GM18870 (cell line): ENCODE measurements around the gene ZFP57.
A peak's percentile ranks its signal among the peaks of the same experiment; 100 is the strongest.

Experiments
- ATAC-seq: cut with Tn5 transposase; IDR thresholded peaks from one replicate; pipeline ENCODE4 v1.9.1; 2021; ENCODE audit warnings: moderate library complexity; ENCODE audit not compliant: unreplicated experiment

The ZFP57 gene

DNA sequence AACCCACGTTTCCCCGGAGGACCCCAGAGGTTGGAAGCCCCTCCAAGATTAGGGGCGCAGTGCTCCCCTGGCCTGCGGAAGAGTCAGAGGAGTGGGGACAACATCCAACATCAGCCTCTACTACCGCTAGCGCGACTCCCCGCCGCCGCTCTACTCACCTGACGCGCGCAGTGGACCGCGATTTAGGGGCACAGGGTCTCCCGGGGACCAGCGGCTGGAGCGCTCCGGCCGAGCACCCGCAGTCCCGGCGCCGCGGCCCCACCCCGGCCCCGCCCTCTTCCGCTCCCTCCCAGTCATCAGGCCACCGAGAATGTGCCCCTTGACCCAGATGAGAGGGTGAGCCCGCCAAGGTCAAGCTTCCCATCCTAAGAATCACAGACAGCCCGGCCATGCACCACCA is at the start of gene ZFP57:
Gene ZFP57 (minus strand): TSS at position 249 of the 400 bp plus-strand sequence. CDS start 4,149 bp downstream, outside the sequence.
- ATAC-seq, result no peak

DNA sequence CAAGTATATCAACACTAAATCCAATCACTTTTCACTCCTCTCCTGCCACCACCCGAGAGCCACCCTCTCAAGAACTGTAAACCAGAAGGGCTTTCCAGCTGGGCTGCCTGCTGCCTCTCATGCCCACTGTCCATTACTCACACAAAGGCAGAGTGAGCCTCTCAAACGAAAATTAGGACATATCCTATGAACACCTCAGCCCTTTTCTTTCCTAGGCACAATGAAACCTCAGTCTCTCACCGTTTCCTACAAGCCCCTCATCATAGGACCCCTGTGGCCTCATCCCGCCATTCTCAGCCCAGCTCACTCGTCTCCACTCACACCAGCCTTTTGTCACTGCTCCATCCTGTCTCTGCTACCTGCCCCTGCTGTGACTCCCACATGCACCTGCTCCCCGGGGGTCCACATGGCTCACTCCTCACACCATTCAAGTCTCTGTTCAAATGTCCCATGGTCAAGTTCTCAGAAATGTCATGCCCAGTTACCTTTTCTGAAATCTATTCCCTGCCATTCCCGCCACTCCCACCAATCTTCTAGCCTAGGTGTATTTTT is 49.7 kb upstream of the ZFP57 start:
- no peak for ATAC-seq

DNA sequence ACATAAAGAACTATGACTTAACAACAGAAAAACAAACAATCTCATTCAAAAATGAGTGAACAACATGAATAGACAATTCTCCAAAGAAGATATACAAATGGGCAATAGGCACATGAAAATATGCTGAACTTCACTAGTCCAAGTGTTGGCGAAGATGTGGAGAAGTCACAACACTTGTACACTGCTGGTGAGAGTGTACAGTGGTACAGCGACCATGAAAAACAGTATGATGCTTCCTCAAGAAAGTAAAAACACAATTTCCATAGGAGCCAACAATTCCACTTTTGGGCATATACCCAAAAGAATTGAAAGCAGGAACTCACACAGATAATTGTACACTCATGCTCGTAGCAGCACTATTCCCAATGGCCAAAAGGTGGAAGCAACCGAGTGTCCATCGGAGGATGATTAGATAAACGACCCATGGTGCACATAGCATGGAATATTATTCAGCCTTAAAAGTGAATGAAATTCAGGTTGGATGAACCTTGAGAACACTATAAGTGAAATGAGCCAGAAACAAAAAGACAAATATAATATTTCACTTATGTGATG is 48.9 kb upstream of the ZFP57 start:
- no peak for ATAC-seq

DNA sequence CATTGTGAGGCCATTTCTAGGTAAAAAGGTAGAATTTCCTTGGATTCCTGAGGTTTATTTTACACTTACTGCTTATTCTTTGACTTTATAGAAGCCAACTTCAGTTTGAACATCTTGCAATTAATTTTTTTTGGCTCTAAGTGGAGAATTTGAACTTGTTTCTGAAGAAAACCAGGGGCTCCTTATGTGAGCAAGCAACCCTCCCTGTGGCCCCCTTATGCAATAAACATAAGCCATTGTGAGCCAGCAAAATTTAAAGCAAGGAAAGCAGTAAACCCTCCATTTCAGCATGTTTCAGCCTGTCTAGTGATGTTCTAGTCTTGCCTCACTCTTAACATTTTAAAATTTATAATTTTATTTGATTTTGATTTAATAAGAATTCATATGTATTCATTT is 47.9 kb upstream of the ZFP57 start:
- ATAC-seq, result no peak

DNA sequence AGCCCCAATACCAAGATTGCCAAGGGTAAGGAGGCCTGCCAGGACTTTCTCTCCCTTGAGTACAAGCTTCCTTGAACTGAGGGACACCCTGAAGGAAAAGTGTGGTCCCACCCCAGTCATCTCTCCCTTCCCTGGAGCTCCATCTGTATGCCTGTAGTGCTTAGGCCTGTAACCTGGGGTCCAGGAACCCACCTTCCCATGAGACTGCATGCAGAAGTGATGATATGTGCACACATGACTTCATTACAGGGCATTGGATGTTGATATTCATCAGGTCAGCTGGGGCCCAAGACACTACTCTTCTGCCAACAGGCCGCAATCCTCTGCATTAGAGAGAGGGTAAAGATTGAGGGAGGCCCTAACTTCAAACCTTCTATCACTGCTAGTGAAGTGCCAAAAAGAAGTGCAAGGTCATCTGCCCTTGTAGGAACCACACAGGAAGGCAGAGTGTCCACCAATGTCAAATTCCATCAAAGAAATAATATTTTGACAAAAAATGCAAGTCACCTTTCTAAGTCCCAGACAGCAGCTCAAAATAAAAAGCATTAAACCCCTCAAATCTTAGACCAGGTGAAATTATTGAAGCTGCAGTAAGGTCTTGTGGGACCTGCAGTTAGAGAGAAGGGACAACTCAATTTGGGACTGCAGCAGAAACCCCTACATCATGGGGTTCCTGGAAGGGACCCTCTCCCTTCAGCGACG is 47.4 kb upstream of the ZFP57 start:
- no peak for ATAC-seq

DNA sequence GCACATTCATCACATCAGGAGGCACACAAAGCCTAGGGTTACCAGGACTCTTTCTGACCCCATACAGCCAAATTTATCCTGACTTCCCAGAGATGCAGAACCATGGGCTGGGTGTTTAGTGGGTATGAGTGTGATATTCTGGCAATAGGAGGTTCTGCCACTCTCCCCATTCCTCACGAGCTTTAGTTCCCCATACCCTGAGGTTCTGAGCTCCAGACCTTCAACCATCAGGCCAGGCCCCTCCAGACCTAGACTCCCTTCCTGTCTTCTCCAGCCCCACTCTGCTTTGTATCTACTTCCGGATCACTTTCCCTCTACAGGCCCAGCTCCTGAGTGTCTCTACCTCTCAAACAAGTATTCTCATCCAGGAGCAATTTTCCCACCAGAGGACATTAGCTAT is 46.7 kb upstream of the ZFP57 start:
- no peak for ATAC-seq

DNA sequence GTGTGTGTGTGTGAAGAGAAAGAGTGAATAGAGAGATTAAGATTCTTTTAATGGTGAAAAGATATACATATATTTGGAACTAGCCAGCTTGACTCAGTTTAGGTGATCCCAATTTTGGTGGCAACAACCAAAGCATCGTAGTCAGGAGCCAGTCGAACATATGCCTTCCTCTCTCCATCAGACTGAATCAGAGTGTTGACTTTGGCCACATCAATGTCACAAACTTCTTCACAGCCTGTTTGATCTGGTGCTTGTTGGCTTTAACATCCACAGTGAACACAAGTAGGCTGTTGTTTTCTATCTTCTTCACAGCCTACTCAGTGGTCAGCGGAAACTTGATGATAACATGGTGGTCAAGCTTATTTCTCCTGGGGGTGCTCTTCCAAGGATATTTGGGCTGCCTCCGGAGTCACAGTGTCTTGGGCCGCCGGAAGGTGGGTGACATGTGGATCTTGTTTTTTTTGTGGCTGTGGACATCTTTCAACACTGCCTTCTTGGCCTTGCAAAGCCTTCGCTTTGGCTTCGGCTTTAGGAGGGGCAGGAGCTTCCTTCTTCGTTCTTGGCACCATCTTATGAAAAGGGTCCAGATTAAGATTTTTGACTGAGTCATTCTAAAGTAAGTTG is 45.7 kb upstream of the ZFP57 start:
- ATAC-seq, result no peak

DNA sequence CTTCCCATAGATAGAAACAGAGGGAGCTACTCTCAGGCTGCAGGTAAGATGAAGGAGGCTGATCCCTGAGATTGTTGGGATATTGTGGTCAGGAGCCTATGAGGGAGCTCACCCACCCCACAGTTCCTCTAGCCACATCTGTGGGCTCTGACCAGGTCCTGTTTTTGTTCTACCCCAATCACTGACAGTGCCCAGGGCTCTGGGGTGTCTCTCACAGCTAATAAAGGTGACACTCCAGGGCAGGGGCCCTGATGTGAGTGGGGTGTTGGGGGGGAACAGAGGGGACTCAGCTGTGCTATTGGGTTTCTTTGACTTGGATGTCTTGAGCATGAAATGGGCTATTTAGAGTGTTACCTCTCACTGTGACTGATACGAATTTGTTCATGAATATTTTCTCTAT is 45.0 kb upstream of the ZFP57 start:
- ATAC-seq, result no peak

DNA sequence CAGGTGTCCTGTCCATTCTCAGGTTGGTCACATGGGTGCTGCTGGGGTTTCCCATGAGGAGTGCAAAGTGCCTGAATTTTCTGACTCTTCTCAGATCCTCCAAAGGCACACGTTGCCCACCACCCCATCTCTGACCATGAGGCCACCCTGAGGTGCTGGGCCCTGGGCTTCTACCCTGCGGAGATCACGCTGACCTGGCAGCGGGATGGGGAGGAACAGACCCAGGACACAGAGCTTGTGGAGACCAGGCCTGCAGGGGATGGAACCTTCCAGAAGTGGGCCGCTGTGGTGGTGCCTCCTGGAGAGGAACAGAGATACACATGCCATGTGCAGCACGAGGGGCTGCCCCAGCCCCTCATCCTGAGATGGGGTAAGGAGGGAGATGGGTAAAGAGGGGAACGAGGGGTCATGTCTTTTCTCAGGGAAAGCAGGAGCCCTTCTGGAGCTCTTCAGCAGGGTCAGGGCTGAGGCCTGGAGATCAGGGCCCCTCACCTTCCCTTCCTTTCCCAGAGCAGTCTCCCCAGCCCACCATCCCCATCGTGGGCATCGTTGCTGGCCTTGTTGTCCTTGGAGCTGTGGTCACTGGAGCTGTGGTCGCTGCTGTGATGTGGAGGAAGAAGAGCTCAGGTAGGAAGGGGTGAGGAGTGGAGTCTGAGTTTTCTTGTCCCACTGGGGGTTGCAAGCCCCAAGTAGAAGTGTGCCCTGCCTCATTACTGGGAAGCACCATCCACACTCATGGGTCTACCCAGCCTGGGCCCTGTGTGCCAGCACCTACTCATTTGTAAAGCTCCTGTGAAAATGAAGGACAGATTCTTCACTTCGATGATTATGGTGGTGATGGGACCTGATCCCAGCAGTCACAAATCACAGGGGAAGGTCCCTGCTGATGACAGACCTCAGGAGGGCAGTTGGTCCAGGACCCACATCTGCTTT is 44.3 kb upstream of the ZFP57 start:
- no peak for ATAC-seq

DNA sequence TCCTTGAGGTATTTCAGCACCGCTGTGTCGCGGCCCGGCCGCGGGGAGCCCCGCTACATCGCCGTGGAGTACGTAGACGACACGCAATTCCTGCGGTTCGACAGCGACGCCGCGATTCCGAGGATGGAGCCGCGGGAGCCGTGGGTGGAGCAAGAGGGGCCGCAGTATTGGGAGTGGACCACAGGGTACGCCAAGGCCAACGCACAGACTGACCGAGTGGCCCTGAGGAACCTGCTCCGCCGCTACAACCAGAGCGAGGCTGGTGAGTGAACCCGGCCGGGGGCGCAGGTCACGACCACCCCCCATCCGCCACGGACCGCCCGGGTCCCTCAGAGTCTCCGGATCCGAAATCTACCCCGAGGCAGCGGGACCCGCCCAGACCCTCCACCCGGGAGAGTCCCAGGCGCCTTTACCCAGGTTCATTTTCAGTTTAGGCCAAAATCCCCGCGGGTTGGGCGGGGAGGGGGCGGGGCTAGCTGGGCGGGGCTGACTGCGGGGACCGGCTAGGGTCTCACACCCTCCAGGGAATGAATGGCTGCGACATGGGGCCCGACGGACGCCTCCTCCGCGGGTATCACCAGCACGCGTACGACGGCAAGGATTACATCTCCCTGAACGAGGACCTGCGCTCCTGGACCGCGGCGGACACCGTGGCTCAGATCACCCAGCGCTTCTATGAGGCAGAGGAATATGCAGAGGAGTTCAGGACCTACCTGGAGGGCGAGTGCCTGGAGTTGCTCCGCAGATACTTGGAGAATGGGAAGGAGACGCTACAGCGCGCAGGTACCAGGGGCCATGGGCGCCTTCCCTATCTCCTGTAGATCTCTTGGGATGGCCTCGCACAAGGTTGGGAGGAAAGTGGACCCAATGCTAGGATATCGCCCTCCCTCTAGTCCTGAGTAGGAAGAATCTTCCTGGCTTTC is 43.0 kb upstream of the ZFP57 start:
- ATAC-seq, result no peak

DNA sequence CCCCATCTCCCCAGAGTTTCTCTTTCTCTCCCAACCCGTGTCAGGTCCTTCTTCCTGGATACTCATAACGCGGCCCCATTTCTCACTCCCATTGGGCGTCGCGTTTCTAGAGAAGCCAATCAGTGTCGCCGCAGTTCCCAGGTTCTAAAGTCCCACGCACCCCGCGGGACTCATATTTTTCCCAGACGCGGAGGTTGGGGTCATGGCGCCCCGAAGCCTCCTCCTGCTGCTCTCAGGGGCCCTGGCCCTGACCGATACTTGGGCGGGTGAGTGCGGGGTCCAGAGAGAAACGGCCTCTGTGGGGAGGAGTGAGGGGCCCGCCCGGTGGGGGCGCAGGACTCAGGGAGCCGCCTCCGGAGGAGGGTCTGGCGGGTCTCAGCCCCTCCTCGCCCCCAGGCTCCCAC is 42.3 kb upstream of the ZFP57 start, which contains the start of gene HLA-F:
Gene HLA-F (plus strand): TSS at position 173 of the 404 bp plus-strand sequence. CDS start 30 bp downstream, at position 203.
- ATAC-seq, result peak; percentile 74

DNA sequence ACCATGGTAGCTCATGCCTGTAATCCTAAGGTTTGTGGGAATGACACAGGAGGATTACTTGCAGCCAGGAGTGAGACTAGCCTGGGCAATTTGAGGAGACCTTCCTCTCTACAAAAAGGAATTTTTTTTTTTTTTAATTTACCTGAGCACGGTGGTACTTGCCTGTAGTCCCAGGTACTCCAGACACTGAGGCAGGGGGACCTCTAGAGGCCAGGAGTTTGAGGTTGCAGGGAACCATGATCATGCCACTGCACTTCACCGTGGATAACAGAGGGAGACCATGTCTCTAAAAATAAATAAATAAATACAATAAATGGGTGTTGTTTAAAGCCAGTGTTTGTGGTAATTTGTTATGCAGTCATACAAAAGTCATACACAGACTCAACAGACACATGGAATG is 39.9 kb upstream of the ZFP57 start:
- ATAC-seq, result no peak

DNA sequence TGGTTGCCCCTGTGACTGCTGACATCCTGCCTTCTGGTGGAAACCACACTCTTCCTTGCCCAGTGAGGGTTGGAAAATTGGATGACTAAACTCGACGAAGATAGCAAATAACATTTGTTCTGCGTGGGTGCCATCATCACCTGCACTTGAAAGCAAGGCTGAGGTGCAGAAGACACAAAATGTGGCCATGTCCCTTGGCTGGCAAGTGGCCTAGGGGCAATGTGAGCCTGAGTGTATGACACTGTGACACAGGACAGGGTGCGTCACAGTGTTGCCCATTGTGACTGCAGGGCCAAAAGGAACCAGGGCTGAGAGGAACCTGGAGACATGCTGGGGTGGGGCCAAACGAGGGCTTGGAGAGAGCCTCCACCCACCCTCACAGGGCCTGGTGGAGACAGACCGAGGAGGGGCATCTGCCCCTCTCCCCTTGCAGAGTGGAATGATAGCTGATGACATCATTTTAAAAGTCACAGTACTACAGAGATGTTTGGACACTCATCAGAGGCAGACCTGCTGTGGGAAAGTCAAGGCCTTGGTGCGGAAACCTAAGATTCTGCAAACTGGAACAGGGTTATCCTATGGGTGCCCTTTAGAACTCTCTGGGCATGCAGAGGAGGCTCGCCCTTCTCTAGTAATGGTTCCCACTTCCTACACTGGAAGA is 29.5 kb upstream of the ZFP57 start:
- ATAC-seq, result no peak

DNA sequence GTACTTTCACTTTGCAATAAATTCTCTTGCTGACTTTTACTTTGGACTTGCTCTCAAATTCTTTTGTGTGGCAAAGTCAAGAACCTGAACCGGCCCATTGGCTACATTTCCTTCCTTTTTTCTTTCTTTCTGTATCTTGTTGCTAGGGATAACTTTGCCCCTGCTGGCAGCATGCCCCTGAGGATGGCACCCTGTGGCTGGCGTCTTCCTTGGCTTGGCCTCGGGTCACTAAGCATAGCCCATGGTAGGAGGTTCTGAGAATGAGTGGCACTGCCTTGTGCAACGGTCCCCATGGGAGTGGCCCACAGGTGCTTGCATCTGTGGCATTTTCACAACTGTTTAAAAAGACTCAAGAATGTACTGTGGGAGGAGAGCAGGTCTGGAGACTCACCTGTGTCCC is 28.2 kb upstream of the ZFP57 start:
- ATAC-seq, result no peak

DNA sequence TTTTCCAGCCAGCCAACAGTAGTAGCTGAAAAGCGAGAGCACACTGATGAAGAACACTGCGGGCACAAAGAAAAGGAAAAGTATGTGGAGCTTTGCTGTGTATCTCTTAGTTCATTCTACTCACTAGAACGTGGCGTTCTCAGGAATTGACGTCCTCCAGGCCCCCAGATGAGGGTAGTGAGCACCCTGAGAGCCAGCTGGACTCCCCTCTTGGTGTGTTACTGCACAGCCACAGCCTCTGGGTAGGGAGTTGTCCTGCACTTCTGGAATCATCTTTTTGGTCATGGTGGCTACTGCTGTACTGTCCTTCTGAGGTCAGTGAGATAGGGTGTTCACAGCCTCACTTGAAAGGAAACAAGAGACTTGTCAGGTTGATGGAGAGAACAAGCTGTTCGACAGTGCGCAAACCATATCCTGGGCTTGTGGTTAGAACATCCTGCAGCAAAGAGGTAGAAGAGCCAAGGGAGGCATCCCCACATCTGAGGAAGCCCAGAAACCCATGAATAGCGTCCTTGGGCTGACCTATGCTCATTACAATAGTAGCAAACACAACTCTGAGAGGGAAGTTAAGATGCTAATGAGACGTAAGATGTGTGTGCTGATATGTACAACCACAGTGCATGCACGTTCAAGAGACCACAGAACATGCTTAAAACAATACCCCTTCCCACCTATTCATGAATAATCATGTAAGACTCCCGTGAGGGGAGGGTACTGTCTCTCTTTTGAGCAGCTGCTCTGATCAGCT is 27.7 kb upstream of the ZFP57 start:
- no peak for ATAC-seq

DNA sequence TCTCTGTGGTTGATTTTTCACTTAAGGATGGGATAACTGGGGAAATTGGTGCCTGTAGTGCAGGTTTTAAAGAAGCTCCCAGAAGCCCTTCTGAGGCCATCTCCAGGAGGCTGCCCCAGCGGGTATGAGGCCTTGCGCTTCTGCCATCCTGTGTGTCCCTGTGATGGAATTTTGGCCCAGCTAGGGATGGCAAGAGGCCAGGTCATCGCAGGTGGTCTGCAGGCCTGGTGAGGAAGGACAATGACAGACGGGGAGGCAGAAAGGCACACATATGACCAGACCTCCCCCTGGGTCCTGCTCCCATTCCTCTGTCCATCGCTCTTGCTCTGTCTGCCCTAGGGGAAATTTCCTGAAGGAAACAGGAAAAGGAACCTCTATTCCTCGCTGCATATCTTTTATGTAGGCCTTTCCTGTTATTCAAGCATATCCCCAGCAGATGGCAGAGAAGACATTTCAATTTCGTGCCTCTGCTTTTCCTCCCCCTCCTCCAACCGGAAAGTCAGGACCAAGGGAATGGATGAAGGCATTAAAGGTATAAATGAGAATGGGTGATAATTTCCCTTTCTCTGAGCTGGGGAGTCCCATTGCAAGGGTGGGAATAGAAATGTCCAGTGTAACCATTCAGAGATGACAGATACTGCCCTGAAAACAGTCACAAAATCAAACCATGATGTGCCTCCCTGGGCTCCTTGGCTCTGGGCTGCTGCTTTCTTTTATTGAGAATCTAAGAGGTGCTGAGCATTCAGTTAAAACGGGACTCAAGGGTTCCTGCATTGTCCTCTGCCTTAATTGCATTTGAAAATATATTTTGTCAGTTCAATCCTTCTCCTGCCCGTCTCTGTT is 24.7 kb upstream of the ZFP57 start:
- ATAC-seq, result no peak

DNA sequence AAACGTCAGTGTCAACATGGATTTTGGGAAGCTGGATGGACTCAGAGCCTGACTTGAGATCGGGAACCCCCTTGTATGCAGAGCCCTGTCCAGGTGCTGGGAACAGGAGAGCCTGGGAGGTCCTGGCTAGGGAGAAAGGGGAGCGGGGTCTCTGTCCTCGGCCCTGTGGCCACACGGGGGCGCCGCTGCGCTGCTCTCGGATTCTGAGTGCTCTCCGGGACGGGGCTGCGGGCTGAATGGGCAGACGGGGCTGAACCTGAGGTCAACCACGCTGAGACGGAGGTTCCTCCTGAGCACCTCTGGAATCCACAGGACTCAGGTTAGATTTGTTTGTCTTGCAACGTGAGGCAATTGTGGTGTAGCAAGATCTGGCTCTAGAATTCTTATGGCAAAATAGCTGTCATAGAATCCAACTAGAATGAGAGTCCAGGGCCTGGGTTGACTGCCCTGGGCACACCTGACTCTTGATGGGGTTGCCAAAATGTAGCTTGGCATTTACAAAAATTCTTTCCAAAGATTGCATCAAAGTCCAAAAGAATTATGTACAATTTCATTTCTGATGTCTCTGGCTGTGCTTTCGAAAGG is 21.7 kb upstream of the ZFP57 start:
- ATAC-seq, result no peak
